ENCODE results near the gene CXorf58.

The CXorf58 gene

DNA sequence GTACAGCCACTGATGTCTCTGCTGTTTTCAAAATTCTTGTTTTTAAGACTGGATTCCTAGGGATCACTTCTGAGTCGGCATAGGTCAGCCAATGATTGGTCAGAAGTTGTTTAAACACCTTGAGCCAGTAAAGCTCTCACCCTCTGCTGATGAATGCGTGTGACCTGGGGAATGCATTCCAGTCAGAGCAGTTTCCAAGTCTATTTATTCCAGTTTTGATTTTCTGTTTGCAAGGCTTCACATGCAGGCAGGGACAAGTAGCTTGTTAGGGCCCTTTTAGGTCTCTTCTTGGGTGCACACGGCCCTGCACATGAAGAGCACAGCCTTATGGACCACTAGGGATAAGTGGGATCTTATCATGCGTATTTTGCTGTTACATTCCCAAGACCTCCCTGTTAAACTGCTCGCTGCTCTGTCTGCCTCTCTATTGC, 72.2 kb downstream of the CXorf58 start:
- H3K4me1 ChIP-seq (ENCODE audit: control insufficient read depth, insufficient read depth, low read length) = no peaks in the 10 kb centered on the region
- no peaks in the 10 kb centered on the region for H3K36me3 ChIP-seq (ENCODE audit: control insufficient read depth, insufficient read depth, low read length)
- H3K9ac ChIP-seq (ENCODE audit: low read length) = no peak overlapping the region
- no peak overlapping the region for H3K4me3 ChIP-seq (ENCODE audit: low read length)
- H3K27me3 ChIP-seq (ENCODE audit: control insufficient read depth, insufficient read depth, low read length) = no peaks in the 10 kb centered on the region
- H3K9me3 ChIP-seq (ENCODE audit: control insufficient read depth, low read length) = no peaks in the 10 kb centered on the region

DNA sequence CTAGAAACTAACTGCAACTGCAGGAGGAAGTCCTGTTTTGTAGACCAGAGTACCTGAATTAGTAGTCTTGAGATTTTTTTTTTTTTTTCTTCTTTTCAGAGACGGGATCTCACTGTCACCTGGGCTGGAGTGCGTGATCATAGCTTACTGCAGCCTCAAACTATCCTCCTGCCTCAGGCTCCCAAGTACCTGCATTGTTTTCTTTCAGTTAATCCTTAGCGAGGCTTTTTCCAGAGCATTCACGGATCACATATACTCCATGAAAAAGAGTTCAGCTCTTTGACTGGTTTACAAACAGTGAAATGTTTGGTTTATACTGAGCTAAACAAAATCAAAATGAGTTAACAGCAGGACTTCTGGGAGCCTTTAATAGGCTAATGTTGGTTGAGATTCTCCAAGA, 73.4 kb downstream of the CXorf58 start:
- Histone ChIP-seq H3K9ac (ENCODE audit: low read length) (no peak overlapping the region), H3K4me1 (ENCODE audit: control insufficient read depth, insufficient read depth, low read length) (no peaks in the 10 kb centered on the region), H3K27me3 (ENCODE audit: control insufficient read depth, insufficient read depth, low read length) (no peaks in the 10 kb centered on the region), H3K9me3 (ENCODE audit: control insufficient read depth, low read length) (no peaks in the 10 kb centered on the region), H3K4me3 (ENCODE audit: low read length) (no peak overlapping the region), H3K36me3 (ENCODE audit: control insufficient read depth, insufficient read depth, low read length) (no peaks in the 10 kb centered on the region)

DNA sequence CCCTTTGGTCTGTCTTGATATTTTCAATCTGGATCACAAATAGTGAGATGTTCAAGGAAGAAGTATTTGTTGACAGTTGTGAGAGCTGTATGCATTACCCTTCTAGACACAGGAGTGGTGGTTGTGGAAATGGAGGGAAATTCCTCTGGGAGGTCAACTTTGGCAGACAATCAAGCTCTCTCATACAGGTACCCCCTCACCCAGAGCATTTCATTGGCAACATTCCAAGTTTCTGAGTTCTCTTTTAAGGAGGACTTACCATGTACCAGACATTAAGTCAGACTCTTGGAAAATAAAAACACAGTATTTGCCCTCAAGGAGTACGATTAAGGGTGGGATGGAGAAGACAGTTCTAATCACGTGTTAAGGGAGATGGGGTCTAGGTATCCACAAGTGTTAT, 73.9 kb downstream of the CXorf58 start:
- Histone ChIP-seq H3K36me3 (ENCODE audit: control insufficient read depth, insufficient read depth, low read length) (no peaks in the 10 kb centered on the region), H3K4me1 (ENCODE audit: control insufficient read depth, insufficient read depth, low read length) (no peaks in the 10 kb centered on the region), H3K9ac (ENCODE audit: low read length) (no peak overlapping the region), H3K27me3 (ENCODE audit: control insufficient read depth, insufficient read depth, low read length) (no peaks in the 10 kb centered on the region), H3K9me3 (ENCODE audit: control insufficient read depth, low read length) (no peaks in the 10 kb centered on the region), H3K4me3 (ENCODE audit: low read length) (no peak overlapping the region)

DNA sequence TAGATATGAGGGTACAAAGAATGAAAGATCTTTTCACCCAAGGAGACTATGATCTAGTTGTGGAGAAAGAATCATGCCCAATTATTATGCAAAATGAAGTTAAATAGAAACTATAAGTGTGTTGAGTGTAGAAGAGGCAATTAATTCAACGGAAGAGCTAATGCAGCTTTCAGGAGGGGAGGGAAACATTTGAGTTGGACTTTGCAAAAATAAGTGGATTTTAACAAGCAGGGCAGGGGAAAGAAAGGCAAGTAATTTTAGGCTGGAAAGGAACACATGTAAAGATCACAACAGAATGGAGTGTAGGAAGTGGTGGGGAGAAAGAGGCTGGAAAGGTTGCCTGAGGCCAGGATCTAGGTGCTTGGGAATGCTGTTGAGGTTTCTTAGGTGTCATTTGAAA, 75.1 kb downstream of the CXorf58 start:
- no peaks in the 10 kb centered on the region for H3K4me1 ChIP-seq (ENCODE audit: control insufficient read depth, insufficient read depth, low read length)
- no peaks in the 10 kb centered on the region for H3K9me3 ChIP-seq (ENCODE audit: control insufficient read depth, low read length)
- H3K36me3 ChIP-seq (ENCODE audit: control insufficient read depth, insufficient read depth, low read length) = no peaks in the 10 kb centered on the region
- H3K9ac ChIP-seq (ENCODE audit: low read length) = no peak overlapping the region
- no peaks in the 10 kb centered on the region for H3K27me3 ChIP-seq (ENCODE audit: control insufficient read depth, insufficient read depth, low read length)
- H3K4me3 ChIP-seq (ENCODE audit: low read length) = no peak overlapping the region
